Muscle of back (tissue), 11 donors: ENCODE data around the gene TK2. TPM values are rescaled to one million over a fixed set of nuclear protein-coding genes. Genes with fewer than 3 reads are reported as not detected.
"Not testable (repeated sequence)": the region's sequence is repeated elsewhere in the genome, so short reads cannot be mapped to it uniquely, and the experiment has no call there.

Experiments used
- DNase-seq, 3 donors: peaks; one replicate each; pipeline versions ENCODE4 v3.0.0 to v3.0.0-alpha.2; 2013
- polyA plus RNA-seq, 10 donors: library from polyadenylated mRNA; unstranded; fragments of 120-200 nt; gene quantifications; one replicate each; pipeline ENCODE4 v1.2.1, GENCODE V29; 2013; ENCODE audit not compliant: insufficient read length in 10 of 10

Gene TK2
- polyA plus RNA-seq, 10 donors, result 12.0 to 20.3 (median 15.8) TPM

- peak in 1 of 3 donors; percentile 9 for DNase-seq
Observed at GRCh38 chr16:66470556-66470955, 79.4 kb downstream of the TK2 start.

GRCh38 chr16:66469947-66470546 is 79.9 kb downstream of the TK2 start:
- DNase-seq, result no peak

GRCh38 chr16:66469291-66469946 is 80.5 kb downstream of the TK2 start:
- DNase-seq, result no peak

- no peak for DNase-seq
Observed at GRCh38 chr16:66468321-66468965, 81.5 kb downstream of the TK2 start.

- DNase-seq, result no peak
Observed at GRCh38 chr16:66467611-66468010, 82.3 kb downstream of the TK2 start.

GRCh38 chr16:66466636-66467035 is 83.3 kb downstream of the TK2 start:
- DNase-seq, result not testable (repeated sequence)

- not testable (repeated sequence) for DNase-seq
Observed at GRCh38 chr16:66465946-66466345, 84.0 kb downstream of the TK2 start.

GRCh38 chr16:66462912-66463311 is 87.0 kb downstream of the TK2 start:
- DNase-seq, result no peak

GRCh38 chr16:66460703-66461102 is 89.2 kb downstream of the TK2 start:
- no peak for DNase-seq

GRCh38 chr16:66459878-66460277 is 90.0 kb downstream of the TK2 start:
- no peak for DNase-seq

- no peak for DNase-seq
Observed at GRCh38 chr16:66458853-66459252, 91.1 kb downstream of the TK2 start.

- DNase-seq, result no peak
Observed at GRCh38 chr16:66458292-66458691, 91.6 kb downstream of the TK2 start.

Other genes with a start within 250 kb of the TK2 start
- gene CDH5, start 183.4 kb downstream of the TK2 start, polyA plus RNA-seq, result 100 to 1,000 TPM in 2 of 10 donors, 10 to 100 TPM in 8; 69.5 to 111 (median 85.2) TPM
- 1 to 10 TPM in 6 of 10 donors, under 1 TPM in 4; 0.75 to 1.6 (median 1.1) TPM for gene BEAN1, start 122.8 kb downstream of the TK2 start, polyA plus RNA-seq
- 10 to 100 TPM; 24.7 to 39.5 (median 26.5) TPM for gene CKLF, start 2.5 kb upstream of the TK2 start, polyA plus RNA-seq
- gene CMTM1, start 16.3 kb upstream of the TK2 start, polyA plus RNA-seq, result 1 to 10 TPM; 2.7 to 8.6 (median 5.6) TPM
- under 1 TPM in 9 of 10 donors, not detected in 1; 0.26 to 0.79 (median 0.49) TPM for gene CMTM2, start 29.3 kb upstream of the TK2 start, polyA plus RNA-seq
- 10 to 100 TPM; 48.9 to 73.7 (median 62.4) TPM for gene CMTM3, start 54.6 kb upstream of the TK2 start, polyA plus RNA-seq
- 10 to 100 TPM in 6 of 10 donors, 1 to 10 TPM in 4; 8.5 to 15.5 (median 10.8) TPM for gene CMTM4, start 146.6 kb upstream of the TK2 start, polyA plus RNA-seq
- 100 to 1,000 TPM in 3 of 10 donors, 10 to 100 TPM in 7; 68.8 to 117 (median 89.5) TPM for gene DYNC1LI2, start 201.5 kb upstream of the TK2 start, polyA plus RNA-seq